Measurements from ENCODE around the gene MYMK. TPM values are rescaled to one million over a fixed set of nuclear protein-coding genes. Genes with fewer than 3 reads are reported as not detected.

Gene MYMK
- total RNA-seq, 1 experiment from 2014 or later: not detected

DNA sequence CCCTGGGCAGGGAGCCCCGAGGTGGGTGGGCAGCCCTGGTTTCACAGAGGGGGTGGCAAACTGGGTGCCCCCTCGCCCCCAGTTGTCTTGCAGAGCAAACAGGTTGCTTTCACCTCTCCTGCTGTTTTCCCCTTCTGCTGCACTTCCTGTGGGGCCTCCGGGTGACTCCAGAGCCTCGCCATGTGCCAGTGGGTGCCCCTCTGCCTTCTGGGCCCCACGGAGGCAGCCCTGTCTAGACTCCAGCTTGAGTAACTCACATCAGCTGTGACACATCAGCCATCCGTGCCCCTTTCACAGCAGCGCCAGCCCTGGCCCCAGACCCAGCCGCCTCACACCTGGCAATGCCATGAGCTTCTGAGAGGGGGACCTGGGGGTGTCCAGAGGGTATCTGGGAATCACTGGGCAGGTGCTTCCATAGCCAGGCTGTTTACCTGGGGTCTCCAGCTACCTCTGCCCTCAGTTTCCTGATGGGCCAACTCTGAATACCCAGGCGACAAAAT is 46.7 kb upstream of the MYMK start:
- TF ChIP-seq, protein P1, sequence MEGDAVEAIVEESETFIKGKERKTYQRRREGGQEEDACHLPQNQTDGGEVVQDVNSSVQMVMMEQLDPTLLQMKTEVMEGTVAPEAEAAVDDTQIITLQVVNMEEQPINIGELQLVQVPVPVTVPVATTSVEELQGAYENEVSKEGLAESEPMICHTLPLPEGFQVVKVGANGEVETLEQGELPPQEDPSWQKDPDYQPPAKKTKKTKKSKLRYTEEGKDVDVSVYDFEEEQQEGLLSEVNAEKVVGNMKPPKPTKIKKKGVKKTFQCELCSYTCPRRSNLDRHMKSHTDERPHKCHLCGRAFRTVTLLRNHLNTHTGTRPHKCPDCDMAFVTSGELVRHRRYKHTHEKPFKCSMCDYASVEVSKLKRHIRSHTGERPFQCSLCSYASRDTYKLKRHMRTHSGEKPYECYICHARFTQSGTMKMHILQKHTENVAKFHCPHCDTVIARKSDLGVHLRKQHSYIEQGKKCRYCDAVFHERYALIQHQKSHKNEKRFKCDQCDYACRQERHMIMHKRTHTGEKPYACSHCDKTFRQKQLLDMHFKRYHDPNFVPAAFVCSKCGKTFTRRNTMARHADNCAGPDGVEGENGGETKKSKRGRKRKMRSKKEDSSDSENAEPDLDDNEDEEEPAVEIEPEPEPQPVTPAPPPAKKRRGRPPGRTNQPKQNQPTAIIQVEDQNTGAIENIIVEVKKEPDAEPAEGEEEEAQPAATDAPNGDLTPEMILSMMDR (IDR thresholded peaks at IDR 0.05; ENCODE audit: unreplicated experiment): no peak
- Mint-ChIP-seq H3K27me3 (ENCODE audit: unreplicated experiment) (peaks cover 81% of the 10 kb centered on the region), H3K9me3 (ENCODE audit: low read depth, unreplicated experiment) (no peaks in the 10 kb centered on the region), H3K4me3 (ENCODE audit: low read depth, unreplicated experiment) (no peak overlapping the region), H3K27ac (ENCODE audit: unreplicated experiment) (no peak overlapping the region), H3K36me3 (ENCODE audit: insufficient read depth, unreplicated experiment) (no peaks in the 10 kb centered on the region), H3K4me1 (ENCODE audit: low read depth, unreplicated experiment) (peaks cover 4% of the 10 kb centered on the region)
- intact Hi-C loops (cut with micrococcal nuclease; ENCODE audit: unreplicated experiment): no loop called here
- no TSS peak for BruUV-seq (replicated peaks)
- CTCF ChIA-PET: no interaction called here
- no peak for DNase-seq

DNA sequence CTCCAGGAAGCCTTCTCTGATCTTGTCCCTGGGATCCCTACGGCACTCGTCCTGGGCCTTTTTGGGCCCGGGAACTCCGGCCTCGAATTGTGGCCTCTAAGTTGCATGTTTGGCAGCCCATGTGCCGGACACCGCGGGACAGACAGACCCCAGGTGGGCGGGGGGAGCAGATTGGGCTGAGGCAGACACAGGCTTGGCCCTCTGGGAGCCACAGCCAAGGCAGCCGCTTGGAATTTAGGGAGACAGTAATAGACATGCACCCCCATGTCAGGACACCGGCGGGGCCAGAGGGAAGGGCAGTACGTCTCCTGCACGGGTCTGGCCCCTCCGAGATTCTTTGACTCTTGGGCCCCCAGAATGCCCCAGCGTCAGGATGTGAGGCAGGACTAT is 45.9 kb upstream of the MYMK start:
- Mint-ChIP-seq H3K27me3 (ENCODE audit: unreplicated experiment) (peaks cover 74% of the 10 kb centered on the region), H3K9me3 (ENCODE audit: low read depth, unreplicated experiment) (no peaks in the 10 kb centered on the region), H3K4me3 (ENCODE audit: low read depth, unreplicated experiment) (no peak overlapping the region), H3K36me3 (ENCODE audit: insufficient read depth, unreplicated experiment) (no peaks in the 10 kb centered on the region), H3K27ac (ENCODE audit: unreplicated experiment) (no peak overlapping the region), H3K4me1 (ENCODE audit: low read depth, unreplicated experiment) (no peaks in the 10 kb centered on the region)
- TF ChIP-seq, protein P1 (IDR thresholded peaks at IDR 0.05; ENCODE audit: unreplicated experiment): no peak
- CTCF ChIA-PET: no interaction called here
- DNase-seq: no peak
- no TSS peak for BruUV-seq (replicated peaks)
- intact Hi-C loops (cut with micrococcal nuclease; ENCODE audit: unreplicated experiment): no loop called here

DNA sequence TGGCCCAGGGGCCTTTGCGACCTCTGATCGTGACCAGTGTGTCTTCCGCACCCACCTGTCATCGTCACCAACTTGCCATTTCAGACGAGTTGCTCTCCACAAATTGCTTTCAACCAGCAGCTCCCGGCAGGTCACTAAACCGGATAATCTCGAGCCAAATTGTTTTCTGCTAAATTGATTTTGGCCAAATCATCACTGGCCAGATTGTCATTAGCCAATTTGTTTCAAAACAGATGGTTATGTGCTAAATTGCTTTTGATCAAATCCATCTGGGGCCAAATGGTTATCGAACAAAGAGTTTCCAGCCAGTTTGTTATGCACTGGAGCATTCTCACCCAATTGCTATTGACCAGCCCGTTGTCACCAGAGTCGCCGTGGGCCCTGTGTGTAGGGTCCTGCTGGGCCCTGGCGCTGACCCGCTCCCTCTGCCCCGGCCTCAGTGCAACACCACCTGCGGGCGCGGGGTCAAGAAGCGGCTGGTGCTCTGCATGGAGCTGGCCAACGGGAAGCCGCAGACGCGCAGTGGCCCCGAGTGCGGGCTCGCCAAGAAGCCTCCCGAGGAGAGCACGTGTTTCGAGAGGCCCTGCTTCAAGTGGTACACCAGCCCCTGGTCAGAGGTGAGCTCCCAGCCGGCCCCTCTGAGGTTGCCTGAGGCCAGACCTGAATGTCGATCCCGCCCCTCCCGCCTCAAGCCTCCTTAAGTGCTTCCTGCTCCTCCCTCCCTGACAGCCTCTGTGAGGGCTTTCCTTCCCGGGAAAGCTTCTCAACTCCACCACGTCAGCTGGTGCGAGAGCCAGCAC is 45.3 kb upstream of the MYMK start:
- no TSS peak for BruUV-seq (replicated peaks)
- Mint-ChIP-seq H3K4me1 (ENCODE audit: low read depth, unreplicated experiment) (no peaks in the 10 kb centered on the region), H3K4me3 (ENCODE audit: low read depth, unreplicated experiment) (no peak overlapping the region), H3K27me3 (ENCODE audit: unreplicated experiment) (peaks cover 68% of the 10 kb centered on the region), H3K36me3 (ENCODE audit: insufficient read depth, unreplicated experiment) (no peaks in the 10 kb centered on the region), H3K9me3 (ENCODE audit: low read depth, unreplicated experiment) (no peaks in the 10 kb centered on the region), H3K27ac (ENCODE audit: unreplicated experiment) (no peak overlapping the region)
- TF ChIP-seq, protein P1 (IDR thresholded peaks at IDR 0.05; ENCODE audit: unreplicated experiment): no peak
- DNase-seq: no peak
- intact Hi-C loops (cut with micrococcal nuclease; ENCODE audit: unreplicated experiment): no loop called here
- CTCF ChIA-PET: no interaction called here

DNA sequence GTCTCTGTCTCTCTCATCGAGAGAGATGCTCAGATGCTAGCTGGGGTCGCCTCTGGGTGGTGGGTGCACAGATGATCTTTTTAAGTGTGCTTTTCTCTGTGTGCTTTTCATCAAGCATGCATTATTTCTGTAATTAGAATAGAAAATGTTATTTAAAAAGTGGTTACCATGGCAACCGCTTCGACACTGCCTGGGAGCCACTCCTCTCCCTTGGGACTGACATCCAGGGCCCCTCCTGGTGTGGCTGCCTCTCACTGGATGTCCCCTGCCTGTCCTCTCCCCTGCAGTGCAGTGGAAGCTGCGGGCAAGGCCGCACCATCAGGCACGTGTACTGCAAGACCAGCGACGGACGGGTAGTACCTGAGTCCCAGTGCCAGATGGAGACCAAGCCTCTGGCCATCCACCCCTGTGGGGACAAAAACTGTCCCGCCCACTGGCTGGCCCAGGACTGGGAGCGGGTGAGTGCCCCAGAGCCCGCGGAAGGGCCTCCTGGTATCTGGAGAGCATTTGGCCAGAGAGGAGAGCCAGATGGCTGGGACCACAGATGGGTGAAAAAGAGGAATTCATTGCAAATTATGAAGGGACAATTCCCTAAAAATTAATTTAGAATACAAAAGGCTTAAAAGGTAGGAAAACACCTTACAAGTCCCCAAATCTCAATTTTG is 44.5 kb upstream of the MYMK start:
- intact Hi-C loops (cut with micrococcal nuclease; ENCODE audit: unreplicated experiment): no loop called here
- no TSS peak for BruUV-seq (replicated peaks)

More for the DNA sequence above, 44.5 kb upstream of the MYMK start:
- DNase-seq: no peak
- no peak overlapping the region for H3K27ac Mint-ChIP-seq (ENCODE audit: unreplicated experiment)
- TF ChIP-seq, protein P1 (IDR thresholded peaks at IDR 0.05; ENCODE audit: unreplicated experiment): no peak
- CTCF ChIA-PET: no interaction called here
- no peaks in the 10 kb centered on the region for H3K36me3 Mint-ChIP-seq (ENCODE audit: insufficient read depth, unreplicated experiment)
- H3K9me3 Mint-ChIP-seq (ENCODE audit: low read depth, unreplicated experiment): no peaks in the 10 kb centered on the region
- H3K4me1 Mint-ChIP-seq (ENCODE audit: low read depth, unreplicated experiment): no peaks in the 10 kb centered on the region
- no peak overlapping the region for H3K4me3 Mint-ChIP-seq (ENCODE audit: low read depth, unreplicated experiment)
- H3K27me3 Mint-ChIP-seq (ENCODE audit: unreplicated experiment): peaks cover 67% of the 10 kb centered on the region

All from Calu3 (cell line).